Neural progenitor cell (in vitro differentiated cells): Measurements from ENCODE around the gene PDIA6. TPM values are rescaled to one million over a fixed set of nuclear protein-coding genes. Genes with fewer than 3 reads are reported as not detected.

Source experiments
- DNase-seq: peaks from one replicate; pipeline ENCODE4 v3.0.0-alpha.2; 2016; ENCODE audit warnings: low spot score
- H2AFZ ChIP-seq: fragments of 200-600 bp; sonication (generic); replicated peaks from 2 replicates; pipeline ENCODE4 v1.6.1; 2016; ENCODE audit warnings: antibody characterized with exemption
- H3F3A ChIP-seq: fragments of 200-600 bp; sonication (generic); 2 replicates; pipeline ENCODE4 v1.6.1; 2016; ENCODE audit warnings: antibody characterized with exemption, low read depth
- H3K27ac ChIP-seq: fragments of 200-600 bp; sonication (generic); 2 replicates; pipeline ENCODE4 v1.5.1; 2016; ENCODE audit warnings: mild to moderate bottlenecking
- H3K27me3 ChIP-seq: fragments of 200-600 bp; sonication (generic); 2 replicates; pipeline ENCODE4 v1.6.1; 2016; ENCODE audit warnings: mild to moderate bottlenecking, moderate library complexity
- H3K36me3 ChIP-seq: fragments of 200-600 bp; sonication (generic); 2 replicates; pipeline ENCODE4 v1.5.1; 2016
- H3K4me1 ChIP-seq: fragments of 200-600 bp; sonication (generic); 2 replicates; pipeline ENCODE4 v1.6.1; 2016; ENCODE audit warnings: mixed run types
- H3K4me2 ChIP-seq: fragments of 200-600 bp; sonication (generic); 2 replicates; pipeline ENCODE4 v1.6.1; 2016
- H3K4me3 ChIP-seq: fragments of 200-600 bp; sonication (generic); 2 replicates; pipeline ENCODE4 v1.5.1; 2016
- H3K79me2 ChIP-seq: fragments of 200-600 bp; sonication (generic); 2 replicates; pipeline ENCODE4 v1.6.1; 2016; ENCODE audit warnings: low read depth
- H3K9ac ChIP-seq: fragments of 200-600 bp; sonication (generic); 2 replicates; pipeline ENCODE4 v1.6.1; 2016
- H3K9me3 ChIP-seq: fragments of 200-600 bp; sonication (generic); 2 replicates; pipeline ENCODE4 v1.5.1; 2016; ENCODE audit warnings: low read depth
- H4K20me1 ChIP-seq: fragments of 200-600 bp; sonication (generic); 2 replicates; pipeline ENCODE4 v1.6.1; 2016; ENCODE audit warnings: low read depth
- H3K27ac Mint-ChIP-seq: 3 replicates; pipeline ENCODE4 v1.8.0; 2021; ENCODE audit warnings: mixed read lengths
- H3K27me3 Mint-ChIP-seq: 2 replicates; pipeline ENCODE4 v1.8.0; 2022; ENCODE audit warnings: low read depth, mild to moderate bottlenecking, inconsistent platforms, moderate library complexity, mixed read lengths; ENCODE audit not compliant: insufficient read depth
- H3K36me3 Mint-ChIP-seq: 3 replicates; pipeline ENCODE4 v1.8.0; 2021; ENCODE audit warnings: mixed read lengths
- H3K4me1 Mint-ChIP-seq: 3 replicates; pipeline ENCODE4 v1.8.0; 2021; ENCODE audit warnings: mixed read lengths
- H3K4me3 Mint-ChIP-seq: 3 replicates; pipeline ENCODE4 v1.8.0; 2021; ENCODE audit warnings: mild to moderate bottlenecking, moderate library complexity, mixed read lengths
- H3K9me3 Mint-ChIP-seq: 3 replicates; pipeline ENCODE4 v1.8.0; 2020; ENCODE audit warnings: mixed read lengths
- EZH2 ChIP-seq: fragments of 200-600 bp; sonication (generic); IDR thresholded peaks from 2 replicates; pipeline ENCODE4 v1.6.1; 2017; ENCODE audit warnings: antibody characterized with exemption, mild to moderate bottlenecking, moderate library complexity
- EZH2phosphoT487 ChIP-seq: fragments of 200-600 bp; sonication (generic); IDR thresholded peaks from 2 replicates; pipeline ENCODE4 v1.6.1; 2017; ENCODE audit warnings: antibody characterized with exemption
- total RNA-seq: library from RNA; depleted of rRNA; stranded (reverse); fragments of >200 nt; gene quantifications from 2 replicates; pipeline ENCODE4 v1.2.3, GENCODE V29; 2015; ENCODE audit warnings: low replicate concordance
- TF ChIP-seq, protein P1 (sequence below): fragments of 200-600 bp; sonication (generic); IDR thresholded peaks from 2 replicates; pipeline ENCODE4 v1.5.1; 2017; ENCODE audit warnings: antibody characterized with exemption, mild to moderate bottlenecking

PDIA6 gene
- total RNA-seq, 1 donor from 2014 or later, result 381 TPM

- Mint-ChIP-seq H3K4me3 (no peak overlapping the region), H3K4me1 (peaks cover 13% of the 10 kb centered on the region), H3K9me3 (no peaks in the 10 kb centered on the region), H3K36me3 (no peaks in the 10 kb centered on the region), H3K27ac (no peak overlapping the region), H3K27me3 (peaks cover 6% of the 10 kb centered on the region)
- Histone ChIP-seq H4K20me1 (no peaks in the 10 kb centered on the region), H3K27me3 (no peaks in the 10 kb centered on the region), H3K9me3 (no peaks in the 10 kb centered on the region), H3K79me2 (no peaks in the 10 kb centered on the region), H2AFZ (peak overlapping the region; percentile 26), H3K4me1 (peaks cover 10% of the 10 kb centered on the region), H3K27ac (no peak overlapping the region), H3K4me3 (no peak overlapping the region), H3K4me2 (no peak overlapping the region), H3K36me3 (no peaks in the 10 kb centered on the region), H3K9ac (no peak overlapping the region), H3F3A (no peaks in the 10 kb centered on the region)
- TF ChIP-seq EZH2, result no peak
- no peak for TF ChIP-seq EZH2phosphoT487
- TF ChIP-seq, protein P1, sequence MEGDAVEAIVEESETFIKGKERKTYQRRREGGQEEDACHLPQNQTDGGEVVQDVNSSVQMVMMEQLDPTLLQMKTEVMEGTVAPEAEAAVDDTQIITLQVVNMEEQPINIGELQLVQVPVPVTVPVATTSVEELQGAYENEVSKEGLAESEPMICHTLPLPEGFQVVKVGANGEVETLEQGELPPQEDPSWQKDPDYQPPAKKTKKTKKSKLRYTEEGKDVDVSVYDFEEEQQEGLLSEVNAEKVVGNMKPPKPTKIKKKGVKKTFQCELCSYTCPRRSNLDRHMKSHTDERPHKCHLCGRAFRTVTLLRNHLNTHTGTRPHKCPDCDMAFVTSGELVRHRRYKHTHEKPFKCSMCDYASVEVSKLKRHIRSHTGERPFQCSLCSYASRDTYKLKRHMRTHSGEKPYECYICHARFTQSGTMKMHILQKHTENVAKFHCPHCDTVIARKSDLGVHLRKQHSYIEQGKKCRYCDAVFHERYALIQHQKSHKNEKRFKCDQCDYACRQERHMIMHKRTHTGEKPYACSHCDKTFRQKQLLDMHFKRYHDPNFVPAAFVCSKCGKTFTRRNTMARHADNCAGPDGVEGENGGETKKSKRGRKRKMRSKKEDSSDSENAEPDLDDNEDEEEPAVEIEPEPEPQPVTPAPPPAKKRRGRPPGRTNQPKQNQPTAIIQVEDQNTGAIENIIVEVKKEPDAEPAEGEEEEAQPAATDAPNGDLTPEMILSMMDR, result no peak
- DNase-seq, result peak; percentile 55
Observed at GRCh38 chr2:10768063-10768507, 44.5 kb downstream of the PDIA6 start.

DNA sequence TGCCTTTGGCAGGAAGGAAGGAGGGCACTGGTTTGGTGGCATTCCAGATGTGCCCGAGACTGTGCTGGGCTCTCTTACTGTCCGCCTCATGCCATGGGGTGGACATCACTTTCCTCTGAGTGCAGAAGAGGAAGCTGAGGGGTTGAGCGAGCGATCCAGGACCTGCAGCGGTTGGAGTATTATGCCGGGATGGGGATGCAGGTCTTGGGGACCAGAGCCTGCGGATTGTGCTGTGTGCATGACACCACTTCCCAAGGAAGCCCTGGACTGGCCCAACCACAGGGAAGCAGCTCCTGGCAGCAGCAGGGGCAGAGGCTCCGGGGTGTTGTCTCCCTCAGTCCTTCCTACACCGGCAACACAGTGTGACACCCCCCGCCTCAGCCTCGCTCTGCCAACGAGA, 46.7 kb downstream of the PDIA6 start:
- DNase-seq, result no peak
- Histone ChIP-seq H3K4me1 (peaks cover 10% of the 10 kb centered on the region), H3K4me2 (no peak overlapping the region), H3F3A (no peaks in the 10 kb centered on the region), H3K27me3 (no peaks in the 10 kb centered on the region), H3K27ac (no peak overlapping the region), H3K36me3 (no peaks in the 10 kb centered on the region), H4K20me1 (no peaks in the 10 kb centered on the region), H3K4me3 (no peak overlapping the region), H3K79me2 (no peaks in the 10 kb centered on the region), H2AFZ (no peak overlapping the region), H3K9me3 (no peaks in the 10 kb centered on the region), H3K9ac (no peak overlapping the region)
- no peaks in the 10 kb centered on the region for H3K9me3 Mint-ChIP-seq
- H3K4me1 Mint-ChIP-seq, result peaks cover 17% of the 10 kb centered on the region
- no peak overlapping the region for H3K27ac Mint-ChIP-seq
- TF ChIP-seq EZH2 (no peak), EZH2phosphoT487 (no peak)
- TF ChIP-seq, protein P1, result no peak
- H3K27me3 Mint-ChIP-seq, result peaks cover 2% of the 10 kb centered on the region
- H3K4me3 Mint-ChIP-seq, result no peak overlapping the region
- no peaks in the 10 kb centered on the region for H3K36me3 Mint-ChIP-seq

DNA sequence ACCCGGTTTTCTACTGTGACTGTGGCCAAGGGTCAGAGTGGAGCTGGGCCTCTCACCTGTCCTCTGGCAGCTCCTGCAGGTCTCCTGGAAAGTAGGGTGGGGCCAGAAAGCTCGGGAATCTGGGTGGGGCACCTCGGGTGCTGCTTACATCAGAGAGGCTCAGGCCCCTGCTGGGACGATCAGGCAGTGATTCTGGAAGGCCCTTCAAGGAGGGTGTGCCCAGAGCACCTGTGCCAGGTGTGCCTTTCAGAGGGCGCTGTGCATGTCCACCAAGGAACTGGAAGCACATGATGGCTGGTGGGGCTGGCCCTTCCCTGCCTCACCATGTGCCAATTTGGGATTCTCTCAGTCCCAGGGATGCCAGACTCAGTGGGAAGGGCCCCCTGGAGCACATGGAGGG, 47.1 kb downstream of the PDIA6 start:
- H3K4me3 ChIP-seq, result no peak overlapping the region
- no peaks in the 10 kb centered on the region for H3K36me3 ChIP-seq
- no peaks in the 10 kb centered on the region for H3K9me3 ChIP-seq
- H3F3A ChIP-seq, result no peaks in the 10 kb centered on the region
- Mint-ChIP-seq H3K36me3 (no peaks in the 10 kb centered on the region), H3K4me3 (no peak overlapping the region), H3K4me1 (peaks cover 17% of the 10 kb centered on the region), H3K27ac (no peak overlapping the region), H3K9me3 (no peaks in the 10 kb centered on the region), H3K27me3 (peaks cover 6% of the 10 kb centered on the region)
- no peaks in the 10 kb centered on the region for H3K79me2 ChIP-seq
- no peak overlapping the region for H3K27ac ChIP-seq
- no peaks in the 10 kb centered on the region for H3K27me3 ChIP-seq
- no peak overlapping the region for H3K4me2 ChIP-seq
- no peaks in the 10 kb centered on the region for H4K20me1 ChIP-seq
- H2AFZ ChIP-seq, result no peak overlapping the region
- no peak for DNase-seq
- no peak overlapping the region for H3K9ac ChIP-seq
- peaks cover 10% of the 10 kb centered on the region for H3K4me1 ChIP-seq
- TF ChIP-seq, protein P1, result no peak
- TF ChIP-seq EZH2phosphoT487 (no peak), EZH2 (no peak)
